Lower lobe of right lung (tissue), 2 donors: Measurements from ENCODE around the gene COL8A2. TPM values are rescaled to one million over a fixed set of nuclear protein-coding genes. Genes with fewer than 3 reads are reported as not detected.

Source experiments
- ATAC-seq, 2 donors: fragments of 200-7000 bp; cut with Tn5 transposase; one replicate each; pipeline ENCODE4 v1.9.1; 2020 to 2022; ENCODE audit warnings: mild to moderate bottlenecking in 2 of 2, moderate library complexity in 2 of 2
- DNase-seq: peaks from one replicate; pipeline ENCODE4 v3.0.0-alpha.2; 2020
- H3K27ac ChIP-seq: fragments of 200-600 bp; one replicate; pipeline ENCODE4 v1.8.0; 2022
- H3K27me3 ChIP-seq: fragments of 200-600 bp; one replicate; pipeline ENCODE4 v1.8.0; 2022; ENCODE audit warnings: low read depth
- H3K36me3 ChIP-seq: fragments of 200-600 bp; one replicate; pipeline ENCODE4 v1.8.0; 2022; ENCODE audit warnings: mild to moderate bottlenecking
- H3K4me1 ChIP-seq: fragments of 200-600 bp; one replicate; pipeline ENCODE4 v1.8.0; 2022
- H3K4me3 ChIP-seq: fragments of 200-600 bp; one replicate; pipeline ENCODE4 v1.8.0; 2022; ENCODE audit warnings: mild to moderate bottlenecking
- H3K9me3 ChIP-seq: fragments of 200-600 bp; one replicate; pipeline ENCODE4 v1.8.0; 2022
- intact Hi-C: fragments of 100-400 bp; cut with DNase I; formaldehyde crosslinking; loops from one replicate; pipeline ENCODE4 v1.11.0; 2022
- total RNA-seq: library from RNA; stranded (reverse); fragmentation: NEBNext Ultra II Directional; extraction: Animal tissue kit (Norgen Biotek cat#: 25700); gene quantifications from one replicate; pipeline ENCODE4 v1.2.1, GENCODE V29; 2021
- TF ChIP-seq, protein P1 (sequence below): fragments of 200-600 bp; IDR thresholded peaks from one replicate; pipeline ENCODE4 v1.8.0; 2022; ENCODE audit warnings: antibody characterized with exemption, mild to moderate bottlenecking
- donor health status: DM: no; HTN: yes; CAD: no; lungs with severe emphysema.

Gene COL8A2
- total RNA-seq, 1 donor from 2014 or later: 24.4 TPM

DNA sequence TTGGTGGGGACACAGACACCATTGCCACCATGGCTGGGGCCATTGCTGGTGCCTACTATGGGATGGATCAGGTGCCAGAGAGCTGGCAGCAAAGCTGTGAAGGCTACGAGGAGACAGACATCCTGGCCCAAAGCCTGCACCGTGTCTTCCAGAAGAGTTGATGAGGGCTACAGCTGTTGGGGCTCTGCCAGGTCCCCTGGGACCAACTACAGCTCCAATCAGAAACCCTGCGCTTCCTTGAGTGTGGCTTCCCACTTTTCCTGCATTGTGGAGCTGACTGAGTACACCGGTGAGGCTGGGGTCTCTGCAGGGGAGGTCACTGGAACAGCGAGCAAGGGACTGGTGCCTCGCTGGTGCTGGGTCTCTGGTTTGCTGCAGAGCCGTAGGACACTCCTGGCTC, 31.8 kb downstream of the COL8A2 start:
- Histone ChIP-seq H3K9me3 (no peaks in the 10 kb centered on the region), H3K27ac (no peak overlapping the region), H3K4me3 (no peak overlapping the region), H3K27me3 (no peaks in the 10 kb centered on the region), H3K4me1 (peaks cover 57% of the 10 kb centered on the region), H3K36me3 (peaks cover 54% of the 10 kb centered on the region)
- DNase-seq (no peak), ATAC-seq (no peak)
- intact Hi-C loops: no loop called here
- TF ChIP-seq, protein P1, sequence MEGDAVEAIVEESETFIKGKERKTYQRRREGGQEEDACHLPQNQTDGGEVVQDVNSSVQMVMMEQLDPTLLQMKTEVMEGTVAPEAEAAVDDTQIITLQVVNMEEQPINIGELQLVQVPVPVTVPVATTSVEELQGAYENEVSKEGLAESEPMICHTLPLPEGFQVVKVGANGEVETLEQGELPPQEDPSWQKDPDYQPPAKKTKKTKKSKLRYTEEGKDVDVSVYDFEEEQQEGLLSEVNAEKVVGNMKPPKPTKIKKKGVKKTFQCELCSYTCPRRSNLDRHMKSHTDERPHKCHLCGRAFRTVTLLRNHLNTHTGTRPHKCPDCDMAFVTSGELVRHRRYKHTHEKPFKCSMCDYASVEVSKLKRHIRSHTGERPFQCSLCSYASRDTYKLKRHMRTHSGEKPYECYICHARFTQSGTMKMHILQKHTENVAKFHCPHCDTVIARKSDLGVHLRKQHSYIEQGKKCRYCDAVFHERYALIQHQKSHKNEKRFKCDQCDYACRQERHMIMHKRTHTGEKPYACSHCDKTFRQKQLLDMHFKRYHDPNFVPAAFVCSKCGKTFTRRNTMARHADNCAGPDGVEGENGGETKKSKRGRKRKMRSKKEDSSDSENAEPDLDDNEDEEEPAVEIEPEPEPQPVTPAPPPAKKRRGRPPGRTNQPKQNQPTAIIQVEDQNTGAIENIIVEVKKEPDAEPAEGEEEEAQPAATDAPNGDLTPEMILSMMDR: no peak

GRCh38 chr1:36092798-36093185, 32.2 kb downstream of the COL8A2 start:
- DNase-seq (no peak), ATAC-seq (no peak)
- Histone ChIP-seq H3K36me3 (peaks cover 54% of the 10 kb centered on the region), H3K27ac (no peak overlapping the region), H3K4me3 (no peak overlapping the region), H3K27me3 (no peaks in the 10 kb centered on the region), H3K4me1 (peaks cover 59% of the 10 kb centered on the region), H3K9me3 (no peaks in the 10 kb centered on the region)
- TF ChIP-seq, protein P1: no peak
- intact Hi-C loops: no loop called here

GRCh38 chr1:36092166-36092797, 32.7 kb downstream of the COL8A2 start:
- ATAC-seq (no peak), DNase-seq (no peak)
- no peak overlapping the region for H3K4me3 ChIP-seq
- peaks cover 54% of the 10 kb centered on the region for H3K36me3 ChIP-seq
- H3K4me1 ChIP-seq: peaks cover 59% of the 10 kb centered on the region
- H3K27ac ChIP-seq: no peak overlapping the region
- TF ChIP-seq, protein P1: no peak
- H3K27me3 ChIP-seq: no peaks in the 10 kb centered on the region
- intact Hi-C loops: no loop called here
- no peaks in the 10 kb centered on the region for H3K9me3 ChIP-seq

GRCh38 chr1:36091698-36092097, 33.3 kb downstream of the COL8A2 start:
- Histone ChIP-seq H3K27me3 (no peaks in the 10 kb centered on the region), H3K4me3 (no peak overlapping the region), H3K4me1 (peaks cover 59% of the 10 kb centered on the region), H3K36me3 (peaks cover 54% of the 10 kb centered on the region), H3K27ac (no peak overlapping the region), H3K9me3 (no peaks in the 10 kb centered on the region)
- no peak for DNase-seq
- intact Hi-C loops: no loop called here
- TF ChIP-seq, protein P1: no peak
- ATAC-seq: no peak

- Histone ChIP-seq H3K4me1 (peaks cover 53% of the 10 kb centered on the region), H3K27me3 (no peaks in the 10 kb centered on the region), H3K4me3 (no peak overlapping the region), H3K9me3 (no peaks in the 10 kb centered on the region), H3K27ac (no peak overlapping the region), H3K36me3 (peaks cover 54% of the 10 kb centered on the region)
- ATAC-seq: no peak
- intact Hi-C loops: no loop called here
- TF ChIP-seq, protein P1: no peak
- DNase-seq: no peak
Measured at GRCh38 chr1:36091141-36091540, 33.9 kb downstream of the COL8A2 start.
